HG03159 (cell line): ENCODE measurements around the gene FXYD1.
"Not testable (repeated sequence)": the region's sequence is repeated elsewhere in the genome, so short reads cannot be mapped to it uniquely, and the experiment has no call there.

Experiments used
- ATAC-seq: cut with Tn5 transposase; IDR thresholded peaks from one replicate; pipeline ENCODE4 v1.9.1; 2021; ENCODE audit warnings: mild to moderate bottlenecking, moderate library complexity; ENCODE audit not compliant: unreplicated experiment

FXYD1 gene

DNA sequence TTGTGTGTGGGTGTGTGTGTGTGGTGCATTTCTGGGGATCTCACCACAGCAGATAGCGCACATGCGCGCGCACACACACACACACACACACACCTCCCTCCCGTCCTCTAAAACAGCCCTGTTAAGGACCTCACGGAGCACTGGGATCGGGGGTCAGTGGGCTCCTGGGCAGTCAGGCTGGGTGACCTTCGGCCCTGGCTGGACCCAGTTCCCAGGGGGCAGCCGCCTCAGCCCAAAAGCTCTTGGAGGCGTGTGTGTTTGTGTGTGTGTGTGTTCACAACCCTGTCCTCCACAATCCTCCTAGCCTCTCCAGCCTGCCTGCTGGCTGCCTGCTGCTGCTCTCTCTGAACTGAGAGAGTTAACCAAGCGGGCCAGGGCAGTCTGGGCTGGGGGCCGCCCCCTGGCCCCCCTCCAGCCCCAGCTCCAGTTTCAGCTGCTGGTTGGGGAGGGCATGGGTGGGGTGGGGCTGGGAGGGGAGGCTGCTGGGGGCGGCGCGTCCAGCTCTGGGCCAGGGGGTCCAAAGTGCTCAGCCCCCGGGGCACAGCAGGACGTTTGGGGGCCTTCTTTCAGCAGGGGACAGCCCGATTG is at the start of gene FXYD1:
FXYD1 (plus strand) TSS at position 520 of the 588 bp plus-strand sequence. CDS start 1,256 bp downstream, outside the sequence.
- no peak for ATAC-seq

DNA sequence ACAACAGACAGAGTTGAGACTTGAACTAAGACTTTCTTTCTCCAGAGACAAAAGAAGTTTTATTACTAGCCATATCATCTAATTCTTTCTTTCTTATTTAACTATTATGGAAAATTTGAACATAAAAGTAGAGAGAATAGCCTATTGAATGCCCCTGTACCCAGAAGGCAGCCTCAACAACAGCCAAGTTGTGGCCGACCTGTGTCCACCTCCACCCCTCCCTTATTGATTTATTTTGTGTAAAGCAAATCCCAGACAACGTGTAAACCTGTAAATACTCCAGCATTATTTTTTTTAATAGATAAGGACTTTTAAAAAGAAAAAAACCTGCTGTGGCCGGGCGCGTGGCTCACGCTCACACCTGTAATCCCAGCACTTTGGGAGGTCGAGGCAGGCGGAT is 49.1 kb upstream of the FXYD1 start:
- ATAC-seq, result no peak

DNA sequence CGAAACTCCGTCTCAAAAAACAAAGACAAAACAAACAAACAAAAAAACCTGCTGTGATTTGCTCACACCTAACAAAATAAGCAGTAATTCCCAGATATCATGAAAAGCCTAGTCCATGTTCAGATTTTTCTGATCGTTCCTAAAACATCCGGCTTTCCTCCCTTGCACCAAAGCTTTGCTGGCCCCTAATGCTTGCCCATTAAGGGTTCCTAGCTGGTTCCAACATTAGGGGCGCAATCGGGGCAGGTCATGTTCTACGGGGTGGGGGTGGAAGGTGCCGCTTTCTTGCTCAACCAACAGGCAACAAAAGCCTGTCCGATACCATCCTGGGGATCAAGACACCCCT is 48.5 kb upstream of the FXYD1 start:
- no peak for ATAC-seq

DNA sequence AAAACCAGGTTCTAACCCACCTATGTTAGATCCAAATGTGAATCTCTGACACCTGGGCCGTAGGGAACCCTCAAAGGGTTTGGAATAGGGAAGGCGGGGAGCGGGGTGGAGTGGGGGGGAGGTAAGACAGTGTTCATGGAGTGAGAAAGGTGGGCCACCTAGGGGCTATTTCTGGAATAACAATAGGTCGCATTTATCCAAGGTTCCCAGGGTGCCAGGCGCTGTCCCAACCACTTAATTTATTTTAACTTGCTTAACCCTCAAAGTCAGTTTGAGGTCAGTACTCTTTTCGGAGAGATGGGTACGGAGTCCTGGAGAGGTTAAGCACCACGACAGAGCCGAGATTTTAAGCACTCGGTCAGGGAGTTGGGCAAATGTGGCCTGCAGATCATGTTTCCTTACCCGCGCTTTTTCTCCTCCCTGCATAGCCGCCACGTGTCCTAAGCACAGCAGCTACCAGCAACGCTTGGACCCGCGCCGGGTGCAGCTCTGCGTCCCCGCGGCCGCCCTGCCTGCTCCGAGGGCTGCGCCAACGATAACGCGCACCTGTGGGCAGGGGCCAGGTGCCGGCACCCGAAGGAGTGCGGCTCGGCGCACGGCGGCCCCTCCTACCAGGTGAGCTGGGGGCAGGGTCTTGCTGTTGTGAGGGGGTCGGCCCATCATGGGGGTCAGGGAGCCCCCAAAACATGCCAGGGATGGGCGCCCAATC is 48.0 kb upstream of the FXYD1 start:
- ATAC-seq, result no peak

DNA sequence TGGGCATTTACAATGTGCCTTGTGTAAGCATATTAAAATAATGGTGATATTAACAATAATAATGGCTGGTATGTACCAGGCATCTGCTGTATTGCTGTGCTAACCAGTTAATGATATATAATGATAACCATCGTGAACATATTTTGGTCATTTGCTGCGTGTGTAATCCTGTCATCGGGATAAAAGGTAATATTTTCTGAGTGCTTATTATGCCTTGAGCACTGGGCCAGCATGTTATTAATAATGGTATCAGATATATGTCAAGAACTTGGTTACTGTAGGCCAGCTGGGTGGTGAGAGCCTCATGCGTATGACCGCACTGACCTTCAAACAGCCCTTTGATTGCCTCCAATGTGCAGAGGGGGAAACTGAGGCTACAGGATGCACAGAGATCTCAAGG is 45.2 kb upstream of the FXYD1 start:
- no peak for ATAC-seq

DNA sequence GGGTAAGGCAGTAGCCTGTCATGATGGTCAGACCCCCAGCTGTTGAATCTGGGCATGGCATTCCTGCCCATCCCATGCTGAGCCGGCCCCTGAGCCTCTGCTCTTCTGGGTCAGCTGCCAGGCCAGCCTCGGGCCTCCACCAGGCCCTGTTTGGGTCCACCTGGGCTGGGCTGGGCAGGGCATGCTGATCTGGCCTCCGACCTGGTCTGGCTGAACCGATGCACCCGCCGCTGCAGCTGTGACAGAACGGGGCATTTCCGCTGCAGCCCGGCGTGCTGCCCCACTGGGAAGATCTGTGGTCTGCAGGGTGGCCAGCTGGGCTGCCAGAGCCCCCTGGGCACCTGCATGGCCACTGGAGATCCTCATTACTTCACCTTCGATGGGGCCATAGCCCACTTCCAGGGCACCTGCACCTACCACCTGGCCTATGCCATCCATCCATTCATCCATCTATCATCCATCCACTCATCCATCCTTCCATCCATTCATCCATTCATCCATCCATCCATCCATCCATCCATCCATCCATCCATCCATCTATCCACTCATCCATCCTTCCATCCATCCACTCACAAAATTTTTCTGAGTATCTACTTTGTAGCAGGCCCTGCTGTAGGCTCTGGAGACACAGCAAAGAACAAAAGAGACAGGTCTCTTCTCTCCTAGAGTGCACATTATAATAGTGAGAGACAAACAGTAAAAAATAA is 44.5 kb upstream of the FXYD1 start:
- no peak for ATAC-seq

DNA sequence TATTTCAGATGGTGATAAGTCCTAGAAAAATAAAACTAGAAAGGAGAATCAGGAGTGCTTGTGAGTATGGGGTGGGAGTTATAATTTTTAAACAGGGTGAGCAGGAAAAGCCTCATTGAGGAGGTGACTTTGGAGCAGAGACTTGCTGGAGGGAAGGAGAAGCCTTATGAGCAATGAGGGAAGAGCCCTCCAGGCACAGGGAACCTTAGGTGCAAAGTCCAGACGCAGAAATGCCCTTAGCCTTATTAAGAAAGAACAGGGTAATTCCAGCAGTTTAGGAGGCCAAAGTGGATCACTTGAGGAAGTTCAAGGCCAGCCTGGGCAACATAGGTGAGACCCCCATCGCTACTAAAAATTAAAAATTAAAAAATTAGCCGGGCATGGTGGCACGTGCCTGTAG is 44.0 kb upstream of the FXYD1 start:
- no peak for ATAC-seq

DNA sequence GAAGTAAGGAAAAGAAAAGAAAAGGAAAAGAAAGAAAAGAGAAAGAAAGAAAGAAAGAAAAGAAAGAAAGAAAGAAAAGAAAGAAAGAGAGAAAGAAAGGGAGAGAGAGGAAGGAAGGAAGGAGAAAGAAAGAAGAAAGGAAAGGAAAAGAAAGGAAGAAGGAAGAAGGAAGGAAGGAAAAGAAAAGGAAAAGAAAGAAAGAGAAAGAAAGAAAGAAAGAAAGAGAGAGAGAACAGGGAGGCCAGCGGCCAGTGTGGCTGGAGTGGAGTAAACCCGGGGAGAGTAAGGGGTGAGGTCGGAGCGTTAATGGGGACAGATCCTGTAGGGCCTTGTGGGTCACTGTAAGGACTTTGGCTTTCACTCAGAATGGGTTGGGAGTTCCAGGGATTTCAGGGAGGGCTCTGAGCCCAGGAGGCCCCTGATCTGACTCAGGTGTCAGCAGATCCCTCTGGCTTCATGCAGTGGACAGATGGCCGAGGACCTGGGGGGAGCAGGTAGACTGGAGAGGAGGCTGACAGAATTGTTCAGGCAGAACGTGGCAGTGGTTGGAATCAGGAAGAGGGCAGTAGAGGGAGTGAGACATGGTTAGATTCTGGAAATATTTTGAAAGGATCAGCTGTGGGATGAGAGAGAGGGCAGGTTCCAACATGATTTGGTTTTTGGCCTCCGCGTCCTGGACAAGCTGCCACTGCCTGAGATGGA is 42.8 kb upstream of the FXYD1 start:
- ATAC-seq, result no peak

DNA sequence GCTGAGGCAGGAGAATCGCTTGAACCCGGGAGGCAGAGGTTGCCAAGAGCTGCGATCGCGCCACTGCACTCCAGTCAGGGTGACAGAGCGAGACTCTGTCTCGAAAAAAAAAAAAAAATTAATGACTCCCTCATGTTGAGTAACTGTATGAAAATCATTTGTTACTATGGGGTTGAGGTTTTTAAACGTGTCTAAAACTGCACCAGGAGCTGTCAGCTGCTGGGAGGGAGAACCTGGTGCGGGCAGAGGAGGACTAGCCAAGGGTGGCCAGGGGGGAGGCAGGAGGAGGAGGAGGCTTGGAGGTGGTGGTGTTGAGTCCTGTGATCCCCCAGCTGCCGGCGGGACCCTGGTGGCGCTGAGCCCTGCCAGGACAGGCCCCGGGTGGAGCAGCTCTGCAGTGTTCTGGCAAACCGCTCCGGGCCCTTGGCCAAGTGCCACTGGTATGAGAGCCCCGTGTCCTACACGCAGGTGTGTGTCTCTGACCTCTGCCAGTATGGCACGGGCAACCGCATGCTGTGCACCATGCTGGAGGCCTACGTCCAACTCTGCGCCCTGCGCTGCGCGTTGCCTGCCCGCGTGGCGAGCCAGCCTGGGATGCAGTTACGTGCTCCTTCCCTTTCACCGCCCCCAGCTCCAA is 40.1 kb upstream of the FXYD1 start:
- ATAC-seq, result no peak

DNA sequence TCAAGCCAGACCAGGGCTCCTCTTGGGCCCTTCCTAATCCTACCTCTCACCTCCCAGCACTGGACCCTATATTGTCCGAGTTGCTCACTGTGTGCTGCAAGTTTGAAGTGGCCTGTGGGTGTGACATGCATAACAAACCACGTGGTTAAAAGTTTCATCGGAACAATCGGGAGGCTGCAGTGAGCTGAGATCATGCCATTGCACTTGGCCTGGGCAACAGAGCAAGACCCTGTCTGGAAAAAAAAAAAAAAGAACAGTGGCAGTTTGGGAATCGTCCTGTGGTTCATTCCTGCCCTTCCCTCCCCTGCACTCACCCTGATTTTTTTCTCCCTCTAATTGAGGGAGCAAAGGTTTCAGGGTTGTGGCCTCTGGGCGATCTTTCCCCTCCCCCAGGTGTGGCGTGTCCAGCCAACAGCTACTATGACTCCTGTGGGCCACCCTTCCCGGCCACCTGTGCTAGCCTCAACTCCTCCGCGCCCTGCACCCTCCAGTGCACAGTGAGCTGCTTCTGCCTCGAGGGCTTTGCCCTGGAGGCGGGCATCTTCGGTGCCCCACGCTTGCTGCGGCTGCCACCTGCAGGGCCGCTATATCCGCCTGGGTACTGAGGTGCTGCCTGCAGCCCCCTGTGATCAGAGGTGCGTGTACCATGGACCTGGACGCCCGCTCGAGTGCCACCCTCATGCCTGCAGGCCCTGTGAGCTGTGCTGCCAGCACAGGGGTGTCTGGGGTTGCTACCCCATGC is 39.3 kb upstream of the FXYD1 start:
- ATAC-seq, result no peak

DNA sequence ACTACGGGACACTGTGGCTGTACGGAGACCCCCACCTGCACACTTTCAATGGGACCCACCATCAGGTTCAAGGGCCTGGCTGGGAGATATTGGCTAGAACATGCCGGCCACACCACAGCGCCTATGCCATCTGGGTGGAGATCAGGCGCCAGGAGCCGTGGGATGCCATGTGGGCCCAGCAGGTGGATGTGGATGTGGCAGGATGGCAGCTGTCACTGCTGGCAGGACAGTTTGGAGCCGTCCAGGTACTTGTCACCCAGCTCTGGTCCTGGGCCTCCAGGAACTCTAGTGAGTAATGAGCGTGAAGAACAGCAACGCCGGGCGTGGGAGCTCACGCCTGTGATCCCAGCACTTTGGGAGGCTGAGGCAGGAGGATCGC is 38.7 kb upstream of the FXYD1 start:
- ATAC-seq, result no peak

DNA sequence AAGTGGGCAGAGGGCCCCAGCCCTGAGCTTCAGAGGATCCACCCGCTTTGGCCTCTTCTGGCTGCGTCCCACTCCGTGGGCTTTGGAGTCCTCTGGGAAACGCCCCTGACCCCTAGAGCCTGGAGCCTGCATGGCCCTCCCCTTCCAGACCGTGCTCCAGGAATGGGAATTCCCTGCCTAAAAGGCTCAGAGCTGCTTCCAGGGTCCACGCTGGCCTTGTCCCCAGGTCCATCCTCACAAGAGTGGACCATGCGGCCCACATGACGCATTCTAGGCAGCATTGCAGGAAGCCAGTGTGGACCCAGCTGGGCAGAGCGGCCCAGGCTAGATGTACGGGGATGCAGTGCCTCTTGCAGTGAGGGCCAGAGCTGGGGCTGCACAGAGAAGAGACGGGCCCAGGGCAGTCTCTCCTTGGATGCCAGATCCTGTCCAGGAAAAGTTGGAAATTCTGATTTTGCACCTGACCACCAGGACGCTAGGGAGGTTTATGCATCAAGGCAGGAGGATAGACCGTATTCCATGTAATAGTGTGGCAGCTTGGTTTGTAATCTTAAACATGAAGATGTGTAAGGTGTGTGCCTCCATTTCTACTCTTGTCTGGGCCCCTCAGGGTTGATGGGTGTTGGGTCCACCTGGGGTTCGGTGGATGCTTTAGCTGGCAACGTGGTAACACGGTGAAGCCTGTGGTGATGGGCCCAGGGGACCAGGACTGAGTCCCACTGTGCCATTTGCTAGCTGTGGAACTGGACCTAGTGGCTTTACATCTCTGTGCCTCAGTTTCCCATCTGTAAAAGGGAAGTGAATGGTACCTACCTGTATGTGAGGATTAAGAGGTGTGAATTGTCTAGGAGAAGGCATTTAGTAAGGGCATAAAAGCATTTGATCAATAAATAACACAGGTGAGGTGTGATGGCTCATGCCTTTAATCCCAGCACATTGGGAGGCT is 37.8 kb upstream of the FXYD1 start:
- ATAC-seq, result no peak

DNA sequence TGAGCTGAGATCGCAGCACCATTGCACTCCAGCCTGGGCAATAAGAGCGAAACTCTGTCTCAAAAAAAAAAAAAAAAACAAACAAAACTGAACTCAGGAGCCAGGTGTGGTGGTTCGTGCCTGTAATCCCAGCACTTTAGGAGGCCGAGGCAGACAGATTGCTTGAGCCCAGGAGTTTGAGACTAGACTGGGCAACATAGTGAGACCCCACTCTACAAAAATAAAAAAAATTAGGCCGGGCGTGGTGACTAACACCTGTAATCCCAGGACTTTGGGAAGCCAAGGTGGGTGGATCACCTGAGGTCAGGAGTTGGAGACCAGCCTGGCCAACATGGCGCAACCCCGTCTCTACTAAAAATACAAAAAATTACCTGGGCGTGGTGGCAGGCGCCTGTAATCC is 36.7 kb upstream of the FXYD1 start:
- ATAC-seq, result not testable (repeated sequence)

DNA sequence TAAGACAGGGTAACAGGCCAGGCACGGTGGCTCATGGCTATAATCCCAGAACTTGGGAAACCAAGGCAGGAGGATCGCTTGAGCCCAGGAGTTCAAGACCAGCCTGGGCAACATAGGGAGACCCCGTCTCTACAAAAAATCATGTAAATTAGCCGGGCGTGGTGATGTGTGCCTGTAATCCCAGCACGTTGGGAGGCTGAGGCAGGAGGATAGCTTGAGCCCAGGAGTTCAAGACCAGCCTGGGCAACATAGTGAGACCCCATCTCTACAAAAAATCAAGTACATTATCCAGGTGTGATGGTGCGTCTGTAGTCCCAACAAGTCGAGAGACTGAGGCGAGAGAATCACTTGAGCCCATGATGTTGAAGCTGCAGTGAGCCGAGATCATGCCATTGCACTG is 35.0 kb upstream of the FXYD1 start:
- ATAC-seq, result not testable (repeated sequence)

DNA sequence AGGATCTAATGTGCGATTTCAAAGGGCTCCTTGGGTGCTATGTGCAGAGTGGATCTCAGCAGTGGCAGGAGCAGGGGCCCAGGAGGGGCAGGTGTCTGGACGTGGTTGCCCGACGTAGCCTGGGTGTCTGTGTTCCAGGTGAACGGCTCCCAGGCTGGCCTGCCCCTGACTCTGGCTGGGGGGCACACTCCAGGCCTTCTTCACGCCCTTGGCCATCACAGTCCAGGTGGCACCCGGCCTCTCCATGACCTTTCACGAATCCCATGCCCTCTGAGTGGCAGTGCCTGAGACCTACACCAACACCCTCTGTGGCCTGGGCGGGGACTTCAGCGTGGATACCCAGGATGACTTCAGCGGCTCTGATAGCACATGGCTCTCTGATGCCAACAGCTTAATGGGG is 34.3 kb upstream of the FXYD1 start:
- ATAC-seq, result no peak

DNA sequence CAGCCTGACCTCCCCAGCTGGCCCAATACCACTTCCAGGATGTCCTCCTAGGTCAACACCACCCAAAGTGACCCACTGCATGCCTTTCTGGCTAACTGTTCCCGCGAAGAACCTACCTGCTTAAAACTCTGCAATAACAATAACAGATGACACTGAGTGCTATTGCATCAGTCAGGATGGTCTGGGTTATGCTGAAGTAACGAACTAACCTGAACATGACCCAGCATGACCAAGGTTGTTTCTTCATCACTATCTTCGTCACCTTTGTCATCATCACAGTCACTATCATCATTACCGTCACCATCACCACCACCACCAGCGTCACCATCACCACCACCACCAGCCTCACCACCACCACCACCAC is 33.6 kb upstream of the FXYD1 start:
- ATAC-seq, result no peak

DNA sequence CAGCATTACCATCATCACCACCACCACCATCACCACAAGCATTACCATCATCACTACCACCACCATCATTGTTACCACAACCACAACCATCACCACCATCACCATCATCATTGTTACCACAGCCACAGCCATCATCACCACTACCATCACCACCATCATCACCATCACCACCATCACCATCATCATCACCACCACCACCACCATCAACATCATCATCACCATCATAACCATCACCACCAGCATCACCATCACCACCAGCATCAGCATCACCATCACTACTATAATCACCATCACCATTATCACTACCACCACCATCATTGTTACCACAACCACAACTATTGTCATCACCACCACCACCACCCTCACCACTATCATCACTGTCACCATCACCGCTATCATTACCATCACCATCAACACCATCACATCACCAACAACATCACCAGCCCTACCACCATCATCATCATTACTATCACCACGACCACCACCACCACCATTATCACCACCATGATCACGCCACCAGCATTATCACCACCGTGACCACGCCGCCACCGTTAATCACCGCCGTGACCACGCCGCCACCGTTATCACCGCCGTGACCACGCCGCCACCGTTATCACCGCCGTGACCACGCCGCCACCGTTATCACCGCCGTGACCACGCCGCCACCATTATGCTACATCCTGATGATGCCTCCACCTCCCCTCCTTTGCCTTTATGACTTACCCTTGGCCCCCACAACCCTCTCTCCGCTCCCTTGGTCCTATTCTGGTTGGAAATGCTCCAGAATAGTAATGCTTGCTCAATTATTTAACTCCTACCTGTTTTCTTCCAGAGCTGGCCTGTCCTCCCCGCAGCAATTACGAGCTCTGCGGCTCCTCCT is 33.0 kb upstream of the FXYD1 start:
- ATAC-seq, result no peak

DNA sequence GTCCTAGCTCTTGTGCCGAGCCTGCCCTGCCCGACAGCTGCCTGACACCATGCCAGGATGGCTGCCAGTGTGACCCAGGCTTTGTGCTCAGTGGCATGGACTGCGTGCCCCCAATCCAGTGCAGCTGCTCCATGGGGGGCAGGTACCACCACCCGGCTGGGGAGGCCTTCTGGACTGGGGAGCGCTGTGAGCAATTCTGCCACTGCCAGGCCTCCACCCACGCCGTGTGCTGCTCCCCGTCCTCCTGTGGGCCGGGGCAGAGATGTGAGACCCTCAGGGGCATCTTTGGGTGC is 32.4 kb upstream of the FXYD1 start:
- ATAC-seq, result no peak
